IMR-90 (cell line): Measurements from ENCODE around the gene RIN1. TPM values are rescaled to one million over a fixed set of nuclear protein-coding genes. Genes with fewer than 3 reads are reported as not detected.

Experiments used
- ATAC-seq: fragments of 200-7000 bp; cut with Tn5 transposase; 2 replicates; pipeline ENCODE4 v1.9.1; 2020; ENCODE audit warnings: low read depth, mild to moderate bottlenecking, moderate library complexity
- BruUV-seq: library from RNA; stranded (reverse); fragments of 400-500 nt; replicated peaks from 2 replicates; lab custom pipeline; 2021; lab: Mats Ljungman, UMichigan
- CTCF ChIA-PET: fragments of 300-600 bp; formaldehyde crosslinking; extraction: SDS; loops from one replicate; lab custom pipeline; 2021; ENCODE audit warnings: antibody characterized with exemption; lab: Yijun Ruan, JAX
- POLR2A ChIA-PET: fragments of 300-600 bp; sonication (Branson Sonifier 250); formaldehyde crosslinking; loops from one replicate; lab custom pipeline; 2022; ENCODE audit warnings: antibody characterized with exemption; ENCODE audit not compliant: unreplicated experiment; lab: Charles Lee
- DNase-seq: peaks from one replicate; pipeline ENCODE4 v3.0.0; 2013
- H2AFZ ChIP-seq: replicated peaks from 2 replicates; pipeline ENCODE3; 2013; ENCODE audit warnings: low read length, mild to moderate bottlenecking; ENCODE audit not compliant: poor library complexity
- H2AK5ac ChIP-seq: 2 replicates; pipeline ENCODE4 v1.6.1; 2013; ENCODE audit warnings: low read depth, low read length, inconsistent platforms
- H2AK9ac ChIP-seq: replicated peaks from 2 replicates; pipeline ENCODE3; 2013; ENCODE audit warnings: mild to moderate bottlenecking, low read depth, low read length, moderate library complexity; ENCODE audit not compliant: poor library complexity
- H2BK120ac ChIP-seq: 2 replicates; pipeline ENCODE4 v1.6.1; 2013; ENCODE audit warnings: low read depth, low read length, inconsistent platforms
- H2BK15ac ChIP-seq: 3 replicates; pipeline ENCODE4 v1.6.1; 2013; ENCODE audit warnings: low read depth, low read length, inconsistent platforms
- H2BK20ac ChIP-seq: 2 replicates; pipeline ENCODE4 v1.6.1; 2013; ENCODE audit warnings: low read depth, mild to moderate bottlenecking, inconsistent platforms, low read length, moderate library complexity
- H2BK5ac ChIP-seq: 2 replicates; pipeline ENCODE4 v1.6.1; 2013; ENCODE audit warnings: mild to moderate bottlenecking, low read depth, low read length, inconsistent platforms; ENCODE audit not compliant: poor library complexity, severe bottlenecking
- H3K14ac ChIP-seq: replicated peaks from 2 replicates; pipeline ENCODE4 v1.6.1; 2013; ENCODE audit warnings: low read depth, low read length, inconsistent platforms
- H3K18ac ChIP-seq: 2 replicates; pipeline ENCODE4 v1.6.1; 2013; ENCODE audit warnings: low read depth, low read length, control low read depth
- H3K23ac ChIP-seq: 2 replicates; pipeline ENCODE4 v1.6.1; 2013; ENCODE audit warnings: low read depth, low read length, inconsistent platforms
- H3K27ac ChIP-seq: 2 replicates; pipeline ENCODE4 v1.5.1; 2013; ENCODE audit warnings: mild to moderate bottlenecking, control low read depth, low read length; ENCODE audit not compliant: insufficient read depth
- H3K27me3 ChIP-seq: 2 replicates; pipeline ENCODE4 v1.6.1; 2013; ENCODE audit warnings: low read length; ENCODE audit not compliant: control insufficient read depth, insufficient read depth
- H3K36me3 ChIP-seq: 2 replicates; pipeline ENCODE4 v1.6.1; 2013; ENCODE audit warnings: low read length, mixed read lengths; ENCODE audit not compliant: control insufficient read depth, insufficient read depth
- H3K4ac ChIP-seq: 2 replicates; pipeline ENCODE4 v1.6.1; 2013; ENCODE audit warnings: low read depth, low read length, inconsistent platforms
- H3K4me1 ChIP-seq: 2 replicates; pipeline ENCODE4 v1.6.1; 2013; ENCODE audit warnings: low read length, mixed read lengths; ENCODE audit not compliant: control insufficient read depth, insufficient read depth
- H3K4me2 ChIP-seq: 2 replicates; pipeline ENCODE4 v1.6.1; 2013; ENCODE audit warnings: low read depth, mild to moderate bottlenecking, control low read depth, low read length, moderate library complexity
- H3K4me3 ChIP-seq: 2 replicates; pipeline ENCODE4 v1.5.1; 2013; ENCODE audit warnings: low read depth, mild to moderate bottlenecking, control low read depth, low read length, moderate library complexity; ENCODE audit not compliant: insufficient read depth
- H3K56ac ChIP-seq: 2 replicates; pipeline ENCODE4 v1.6.1; 2013; ENCODE audit warnings: low read length, inconsistent platforms; ENCODE audit not compliant: insufficient read depth; ENCODE audit errors: extremely low read depth
- H3K79me1 ChIP-seq, 2 experiments: 2 replicates each; pipeline ENCODE4 v1.6.1; 2013; ENCODE audit warnings: low read length in 2 of 2, inconsistent platforms in 1 of 2, low read depth in 1 of 2
- H3K9ac ChIP-seq: 2 replicates; pipeline ENCODE4 v1.6.1; 2013; ENCODE audit warnings: low read depth, low read length, control low read depth
- H3K9me1 ChIP-seq: 2 replicates; pipeline ENCODE4 v1.6.1; 2013; ENCODE audit warnings: low read length, inconsistent platforms; ENCODE audit not compliant: insufficient read depth
- H3K9me3 ChIP-seq: 2 replicates; pipeline ENCODE4 v1.6.1; 2013; ENCODE audit warnings: low read length; ENCODE audit not compliant: control insufficient read depth, insufficient read depth
- H4K20me1 ChIP-seq: 2 replicates; pipeline ENCODE4 v1.6.1; 2013; ENCODE audit warnings: low read length, inconsistent platforms; ENCODE audit not compliant: insufficient read depth
- H4K5ac ChIP-seq: 2 replicates; pipeline ENCODE4 v1.6.1; 2013; ENCODE audit warnings: mild to moderate bottlenecking, low read depth, low read length, control low read depth
- H4K8ac ChIP-seq, 2 experiments: 2 replicates each; pipeline ENCODE4 v1.6.1; 2013; ENCODE audit warnings: low read depth in 2 of 2, low read length in 2 of 2, control low read depth in 1 of 2, inconsistent platforms in 1 of 2
- H4K91ac ChIP-seq: 2 replicates; pipeline ENCODE4 v1.6.1; 2013; ENCODE audit warnings: low read depth, low read length, inconsistent platforms; ENCODE audit not compliant: insufficient read depth
- BHLHE40 ChIP-seq: fragments of 150-350 bp; IDR thresholded peaks from 2 replicates; pipeline ENCODE4 v1.6.1; 2016; ENCODE audit warnings: mild to moderate bottlenecking, low read depth, low read length
- CEBPB ChIP-seq: IDR thresholded peaks from 2 replicates; pipeline ENCODE4 v1.6.1; 2012; ENCODE audit warnings: low read depth, low read length, improper control_type of control experiment
- CHD1 ChIP-seq: IDR thresholded peaks from 2 replicates; pipeline ENCODE4 v1.6.1; 2012; ENCODE audit warnings: low read depth, low read length, improper control_type of control experiment
- FOS ChIP-seq: fragments of 150-350 bp; IDR thresholded peaks from 2 replicates; pipeline ENCODE4 v1.6.1; 2016; ENCODE audit warnings: low read depth, low read length
- MAFK ChIP-seq: IDR thresholded peaks from 2 replicates; pipeline ENCODE4 v1.6.1; 2012; ENCODE audit warnings: low read depth, low read length, improper control_type of control experiment
- MAZ ChIP-seq: IDR thresholded peaks from 2 replicates; pipeline ENCODE4 v1.6.1; 2012; ENCODE audit warnings: low read depth, mild to moderate bottlenecking, low read length, improper control_type of control experiment, moderate library complexity, borderline replicate concordance
- MXI1 ChIP-seq: IDR thresholded peaks from 2 replicates; pipeline ENCODE4 v1.6.1; 2012; ENCODE audit warnings: low read depth, mild to moderate bottlenecking, low read length, moderate library complexity, borderline replicate concordance
- NFE2L2 ChIP-seq: fragments of 150-350 bp; IDR thresholded peaks from 2 replicates; pipeline ENCODE4 v1.6.1; 2016; ENCODE audit warnings: low read depth, mild to moderate bottlenecking, low read length
- POLR2A ChIP-seq: IDR thresholded peaks from 2 replicates; pipeline ENCODE4 v1.6.1; 2012; ENCODE audit warnings: mild to moderate bottlenecking, low read depth, low read length
- RAD21 ChIP-seq: IDR thresholded peaks from 2 replicates; pipeline ENCODE4 v1.6.1; 2012; ENCODE audit warnings: low read length, improper control_type of control experiment
- RCOR1 ChIP-seq: IDR thresholded peaks from 2 replicates; pipeline ENCODE4 v1.6.1; 2012; ENCODE audit warnings: mild to moderate bottlenecking, low read length, improper control_type of control experiment; ENCODE audit not compliant: insufficient replicate concordance
- RFX5 ChIP-seq: IDR thresholded peaks from 2 replicates; pipeline ENCODE4 v1.8.0; 2012; ENCODE audit warnings: low read depth, mild to moderate bottlenecking, low read length, moderate library complexity
- SMC3 ChIP-seq: fragments of 150-350 bp; IDR thresholded peaks from 2 replicates; pipeline ENCODE4 v1.6.1; 2016; ENCODE audit warnings: low read depth, mild to moderate bottlenecking, antibody characterized with exemption, low read length, moderate library complexity
- WGBS, 2 experiments: methylation state at CpG; one replicate each; pipeline versions ENCODE4 v1.1.5 to v1.1.7; 2013; ENCODE audit warnings: missing lambda C conversion rate in 2 of 2; ENCODE audit not compliant: insufficient read length in 1 of 2; ENCODE audit errors: extremely low coverage in 2 of 2; 5-methylcytosine and 5-hydroxymethylcytosine counted together
- dilution Hi-C: fragments of 300-500 bp; cut with HindIII; formaldehyde crosslinking; loops from one replicate; pipeline ENCODE4 v1.14.3; 2018; ENCODE audit warnings: low sequenced_read_pairs; ENCODE audit not compliant: unreplicated experiment
- in situ Hi-C: fragments of 300-500 bp; cut with MboI; formaldehyde crosslinking; loops from 3 replicates; pipeline ENCODE4 v1.14.3; 2019; ENCODE audit warnings: low sequenced_read_pairs, inconsistent platforms, mixed read lengths
- intact Hi-C: fragments of 100-400 bp; cut with micrococcal nuclease; formaldehyde crosslinking; loops from 2 replicates; pipeline ENCODE4 v1.10.0; 2022
- polyA plus RNA-seq, 3 experiments: library from polyadenylated mRNA; depleted of rRNA; stranded (reverse); fragments of >200 nt; gene quantifications; 2 replicates each; pipeline ENCODE4 v1.2.3, GENCODE V29; 2012; ENCODE audit warnings: low replicate concordance in 1 of 3
- total RNA-seq: library from RNA; depleted of rRNA; stranded (reverse); fragments of >200 nt; gene quantifications from 2 replicates; pipeline ENCODE4 v1.2.3, GENCODE V29; 2012
- TF ChIP-seq, protein P1 (sequence below): fragments of 150-350 bp; IDR thresholded peaks from 2 replicates; pipeline ENCODE4 v1.6.1; 2017; ENCODE audit warnings: mild to moderate bottlenecking, antibody characterized with exemption, low read length, low read depth
- TF ChIP-seq, protein P2 (sequence below): conservative IDR thresholded peaks from 2 replicates; pipeline ENCODE4 v1.5.1; 2012; ENCODE audit warnings: mild to moderate bottlenecking, low read depth, low read length, improper control_type of control experiment

The RIN1 gene
- total and polyA plus RNA-seq, 2 of the 4 experiments (the other 2 are of a cell fraction): 9.9 to 20.8 TPM

GRCh38 chr11:66366844-66367477, 30.7 kb upstream of the RIN1 start:
- Histone ChIP-seq H3K9me3 (no peaks in the 10 kb centered on the region), H2AFZ (no peak overlapping the region), H2BK120ac (no peak overlapping the region), H4K91ac (no peak overlapping the region), H3K79me1 (no peaks in the 10 kb centered on the region), H4K20me1 (peaks cover 6% of the 10 kb centered on the region; the same call in 1 of the 2 replicates), H3K23ac (no peak overlapping the region), H3K4me1 (peaks cover 7% of the 10 kb centered on the region), H3K9me1 (peaks cover 7% of the 10 kb centered on the region; the same call in 1 of the 2 replicates), H2BK15ac (no peak overlapping the region), H2BK20ac (no peak overlapping the region), H4K8ac (no peak overlapping the region), H2BK5ac (no peak overlapping the region), H3K56ac (no peak overlapping the region), H3K9ac (no peak overlapping the region), H3K18ac (no peak overlapping the region), H3K4me2 (no peak overlapping the region), H2AK5ac (no peak overlapping the region), H3K27me3 (peaks cover 2% of the 10 kb centered on the region; the same call in 1 of the 2 replicates), H4K5ac (no peak overlapping the region), H2AK9ac (no peak overlapping the region), H3K14ac (no peak overlapping the region), H3K4ac (no peak overlapping the region), H3K4me3 (no peak overlapping the region), H3K36me3 (no peaks in the 10 kb centered on the region), H3K27ac (no peak overlapping the region)
- in situ Hi-C loops: no loop called here
- DNase-seq: no peak
- intact Hi-C loops: no loop called here
- dilution Hi-C loops: no loop called here
- TF ChIP-seq CHD1 (no peak), MAZ (no peak), RFX5 (no peak), RCOR1 (no peak), SMC3 (no peak), NFE2L2 (no peak), CEBPB (no peak), POLR2A (no peak), FOS (no peak), MAFK (no peak), RAD21 (no peak), MXI1 (no peak), BHLHE40 (no peak)
- TF ChIP-seq, protein P1, sequence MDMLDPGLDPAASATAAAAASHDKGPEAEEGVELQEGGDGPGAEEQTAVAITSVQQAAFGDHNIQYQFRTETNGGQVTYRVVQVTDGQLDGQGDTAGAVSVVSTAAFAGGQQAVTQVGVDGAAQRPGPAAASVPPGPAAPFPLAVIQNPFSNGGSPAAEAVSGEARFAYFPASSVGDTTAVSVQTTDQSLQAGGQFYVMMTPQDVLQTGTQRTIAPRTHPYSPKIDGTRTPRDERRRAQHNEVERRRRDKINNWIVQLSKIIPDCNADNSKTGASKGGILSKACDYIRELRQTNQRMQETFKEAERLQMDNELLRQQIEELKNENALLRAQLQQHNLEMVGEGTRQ: no peak
- TF ChIP-seq, protein P2, sequence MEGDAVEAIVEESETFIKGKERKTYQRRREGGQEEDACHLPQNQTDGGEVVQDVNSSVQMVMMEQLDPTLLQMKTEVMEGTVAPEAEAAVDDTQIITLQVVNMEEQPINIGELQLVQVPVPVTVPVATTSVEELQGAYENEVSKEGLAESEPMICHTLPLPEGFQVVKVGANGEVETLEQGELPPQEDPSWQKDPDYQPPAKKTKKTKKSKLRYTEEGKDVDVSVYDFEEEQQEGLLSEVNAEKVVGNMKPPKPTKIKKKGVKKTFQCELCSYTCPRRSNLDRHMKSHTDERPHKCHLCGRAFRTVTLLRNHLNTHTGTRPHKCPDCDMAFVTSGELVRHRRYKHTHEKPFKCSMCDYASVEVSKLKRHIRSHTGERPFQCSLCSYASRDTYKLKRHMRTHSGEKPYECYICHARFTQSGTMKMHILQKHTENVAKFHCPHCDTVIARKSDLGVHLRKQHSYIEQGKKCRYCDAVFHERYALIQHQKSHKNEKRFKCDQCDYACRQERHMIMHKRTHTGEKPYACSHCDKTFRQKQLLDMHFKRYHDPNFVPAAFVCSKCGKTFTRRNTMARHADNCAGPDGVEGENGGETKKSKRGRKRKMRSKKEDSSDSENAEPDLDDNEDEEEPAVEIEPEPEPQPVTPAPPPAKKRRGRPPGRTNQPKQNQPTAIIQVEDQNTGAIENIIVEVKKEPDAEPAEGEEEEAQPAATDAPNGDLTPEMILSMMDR: no peak
- no peak for ATAC-seq
- CTCF ChIA-PET: no interaction called here
- WGBS, 2 experiments: no CpG with 5 or more reads among the region's 8 CpGs
- POLR2A ChIA-PET: no interaction called here
- no TSS peak for BruUV-seq
